DND-41 (cell line): ENCODE measurements around the gene EPHA8.

Experiments
- ATAC-seq: fragments of 200-7000 bp; cut with Tn5 transposase; 3 replicates; pipeline ENCODE4 v1.9.1; 2021; ENCODE audit warnings: low read depth; ENCODE audit not compliant: insufficient read depth
- DNase-seq: peaks from one replicate; pipeline ENCODE4 v3.0.0-alpha.2; 2020
- H2AFZ ChIP-seq: 2 replicates; pipeline ENCODE4 v1.6.0; 2012; ENCODE audit warnings: low read depth, low read length
- H3K27ac ChIP-seq: 2 replicates; pipeline ENCODE4 v1.5.1; 2012; ENCODE audit warnings: low read length, inconsistent platforms
- H3K27me3 ChIP-seq: fragments of 200-600 bp; sonication (generic); 2 replicates; pipeline ENCODE4 v1.6.0; 2012; ENCODE audit warnings: low read length, mild to moderate bottlenecking, inconsistent platforms; ENCODE audit not compliant: insufficient read depth, poor library complexity
- H3K36me3 ChIP-seq: 2 replicates; pipeline ENCODE4 v1.5.1; 2012; ENCODE audit warnings: low read length, inconsistent platforms; ENCODE audit not compliant: insufficient read depth
- H3K4me1 ChIP-seq: 2 replicates; pipeline ENCODE4 v1.5.1; 2012; ENCODE audit warnings: mild to moderate bottlenecking, low read length; ENCODE audit not compliant: insufficient read depth
- H3K4me2 ChIP-seq: 2 replicates; pipeline ENCODE4 v1.6.0; 2012; ENCODE audit warnings: mild to moderate bottlenecking, moderate library complexity, low read length, inconsistent platforms; ENCODE audit not compliant: insufficient read depth
- H3K4me3 ChIP-seq, 2 experiments: fragments of 200-600 bp in 1 of 2; shearing (Covaris generic) in 1 of 2; 2 replicates each; pipeline ENCODE4 v1.5.1; 2012 to 2016; ENCODE audit warnings: inconsistent platforms in 2 of 2, low read length in 2 of 2, mild to moderate bottlenecking in 2 of 2, low read depth in 1 of 2, moderate library complexity in 1 of 2
- H3K79me2 ChIP-seq: 2 replicates; pipeline ENCODE4 v1.6.0; 2012; ENCODE audit warnings: low read length, inconsistent platforms; ENCODE audit not compliant: insufficient read depth
- H3K9ac ChIP-seq: 2 replicates; pipeline ENCODE4 v1.6.0; 2012; ENCODE audit warnings: low read depth, mild to moderate bottlenecking, inconsistent platforms, low read length, moderate library complexity
- H3K9me3 ChIP-seq: 2 replicates; pipeline ENCODE4 v1.5.1; 2012; ENCODE audit warnings: low read length, moderate library complexity, mild to moderate bottlenecking, inconsistent platforms; ENCODE audit not compliant: insufficient read depth, severe bottlenecking
- H4K20me1 ChIP-seq: 2 replicates; pipeline ENCODE4 v1.6.0; 2012; ENCODE audit warnings: low read length; ENCODE audit not compliant: insufficient read depth
- CTCF ChIP-seq: IDR thresholded peaks from 2 replicates; pipeline ENCODE4 v1.5.1; 2012; ENCODE audit warnings: borderline replicate concordance, low read length, moderate library complexity, mild to moderate bottlenecking; ENCODE audit not compliant: poor library complexity, severe bottlenecking; ENCODE audit errors: extremely low read depth
- EZH2 ChIP-seq: IDR thresholded peaks from 3 replicates; pipeline ENCODE4 v1.6.1; 2012; ENCODE audit warnings: borderline replicate concordance, low read depth, mild to moderate bottlenecking, moderate library complexity, low read length, inconsistent platforms; ENCODE audit not compliant: severe bottlenecking

EPHA8 gene

GRCh38 chr1:22524481-22524880 is 38.8 kb upstream of the EPHA8 start:
- Histone ChIP-seq H2AFZ (no peak overlapping the region), H3K27me3 (no peaks in the 10 kb centered on the region), H3K4me1 (no peaks in the 10 kb centered on the region), H3K79me2 (no peaks in the 10 kb centered on the region), H3K9ac (no peak overlapping the region), H3K36me3 (peaks cover 82% of the 10 kb centered on the region), H3K27ac (no peak overlapping the region), H3K4me3 (no peak overlapping the region), H3K9me3 (no peaks in the 10 kb centered on the region), H3K4me2 (no peak overlapping the region), H4K20me1 (no peaks in the 10 kb centered on the region)
- ATAC-seq, result no peak
- no peak for TF ChIP-seq CTCF
- TF ChIP-seq EZH2, result no peak
- no peak for DNase-seq

GRCh38 chr1:22525211-22525610 is 38.1 kb upstream of the EPHA8 start:
- no peaks in the 10 kb centered on the region for H3K27me3 ChIP-seq
- no peaks in the 10 kb centered on the region for H4K20me1 ChIP-seq
- H3K4me2 ChIP-seq, result no peak overlapping the region
- no peaks in the 10 kb centered on the region for H3K4me1 ChIP-seq
- H3K9ac ChIP-seq, result no peak overlapping the region
- H3K9me3 ChIP-seq, result no peaks in the 10 kb centered on the region
- H3K36me3 ChIP-seq, result peaks cover 75% of the 10 kb centered on the region
- ATAC-seq (no peak), DNase-seq (no peak)
- no peak overlapping the region for H3K27ac ChIP-seq
- H3K4me3 ChIP-seq, result no peak overlapping the region
- no peak overlapping the region for H2AFZ ChIP-seq
- TF ChIP-seq EZH2, result no peak
- TF ChIP-seq CTCF, result no peak
- no peaks in the 10 kb centered on the region for H3K79me2 ChIP-seq

GRCh38 chr1:22525646-22526045 is 37.6 kb upstream of the EPHA8 start:
- peaks cover 71% of the 10 kb centered on the region for H3K36me3 ChIP-seq

GRCh38 chr1:22526098-22526497 is 37.2 kb upstream of the EPHA8 start:
- Histone ChIP-seq H3K9ac (no peak overlapping the region), H2AFZ (no peak overlapping the region), H3K79me2 (no peaks in the 10 kb centered on the region), H3K27ac (no peak overlapping the region), H3K4me2 (no peak overlapping the region), H3K4me3 (no peak overlapping the region), H3K36me3 (peaks cover 66% of the 10 kb centered on the region), H3K9me3 (no peaks in the 10 kb centered on the region), H3K4me1 (no peaks in the 10 kb centered on the region), H3K27me3 (no peaks in the 10 kb centered on the region), H4K20me1 (no peaks in the 10 kb centered on the region)
- DNase-seq (no peak), ATAC-seq (no peak)
- no peak for TF ChIP-seq CTCF
- no peak for TF ChIP-seq EZH2

More at GRCh38 chr1:22525646-22526045, 37.6 kb upstream of the EPHA8 start:
- ATAC-seq, result no peak
- H3K4me1 ChIP-seq, result no peaks in the 10 kb centered on the region
- no peak overlapping the region for H3K4me2 ChIP-seq
- H3K27ac ChIP-seq, result no peak overlapping the region
- no peak overlapping the region for H3K4me3 ChIP-seq
- H2AFZ ChIP-seq, result no peak overlapping the region
- no peaks in the 10 kb centered on the region for H3K79me2 ChIP-seq
- DNase-seq, result no peak
- H4K20me1 ChIP-seq, result no peaks in the 10 kb centered on the region
- TF ChIP-seq EZH2, result no peak
- no peak overlapping the region for H3K9ac ChIP-seq
- H3K27me3 ChIP-seq, result no peaks in the 10 kb centered on the region
- no peaks in the 10 kb centered on the region for H3K9me3 ChIP-seq
